ENCODE results near the gene SCAMP2. TPM values are rescaled to one million over a fixed set of nuclear protein-coding genes. Genes with fewer than 3 reads are reported as not detected.
A peak's percentile ranks its signal among the peaks of the same experiment; 100 is the strongest.

SCAMP2 gene
- total RNA-seq, 1 experiment from 2014 or later: 55.8 TPM

DNA sequence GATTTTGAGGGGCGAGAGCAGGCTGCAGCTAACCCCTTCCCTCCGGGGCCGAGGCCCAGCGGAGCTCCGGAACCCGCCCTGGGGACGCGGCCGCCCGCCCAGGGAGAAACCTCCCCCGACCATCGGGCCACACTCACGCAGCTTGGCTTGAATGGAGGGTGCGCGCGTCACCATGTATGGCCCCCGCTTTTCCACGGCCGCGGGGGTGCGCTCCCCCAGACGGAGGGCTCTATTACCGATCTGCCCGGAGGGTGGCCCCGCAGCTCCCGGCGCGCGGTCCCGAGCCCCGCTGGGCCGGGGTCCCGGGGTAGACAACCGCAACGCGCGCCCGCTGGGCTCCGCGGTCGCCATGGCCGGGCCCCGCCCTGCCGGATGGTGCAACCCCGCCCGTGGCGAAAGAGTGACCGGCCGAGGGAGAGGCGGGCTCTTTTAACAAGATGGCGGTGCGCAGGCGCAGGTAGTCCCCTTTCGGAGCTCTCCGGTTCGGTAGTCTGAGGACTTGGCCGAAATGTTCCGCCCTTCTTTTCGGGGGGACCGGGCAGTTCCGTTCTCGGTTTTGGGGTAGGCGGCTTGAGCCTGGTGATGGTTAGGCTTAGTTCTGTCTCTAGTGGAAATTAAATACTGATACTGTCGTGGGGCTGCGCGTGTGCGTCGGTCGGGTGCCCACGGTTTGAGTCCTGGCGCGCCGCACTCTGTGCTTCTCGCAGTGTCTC, 33.4 kb upstream of the SCAMP2 start, which contains the start of gene FAM219B (continued):
- TF ChIP-seq FOSL1 (IDR thresholded peaks at IDR 0.05; ENCODE audit: low read depth) (no peak), ELF1 (IDR thresholded peaks at IDR 0.05; ENCODE audit: borderline replicate concordance, low read depth) (no peak), CEBPB (IDR thresholded peaks at IDR 0.05; ENCODE audit: low read depth) (peak; percentile 52; the same call in 1 of the 2 replicates)

DNA sequence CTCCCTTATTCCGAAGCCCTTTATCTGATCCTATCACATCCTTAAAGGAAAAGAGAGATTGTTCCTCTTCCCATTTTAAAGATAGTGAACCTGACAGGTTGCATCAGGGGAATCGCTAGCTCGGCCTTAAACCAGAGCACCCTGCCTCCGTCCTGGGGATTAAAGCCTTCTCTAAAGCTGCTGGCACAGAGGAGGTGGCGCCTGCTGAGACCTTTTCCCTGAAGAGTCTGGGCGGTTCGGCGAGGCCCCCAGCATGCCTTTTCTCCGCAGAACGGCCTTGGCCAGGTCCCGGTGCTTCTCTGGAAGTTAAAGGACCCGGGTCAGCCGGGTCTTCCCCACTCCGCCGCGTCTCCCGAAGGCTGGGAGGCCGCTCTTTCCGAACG, 32.9 kb upstream of the SCAMP2 start:
- no peaks in the 10 kb centered on the region for H3K27me3 ChIP-seq (ENCODE audit: insufficient read depth, low read length)
- no peaks in the 10 kb centered on the region for H3K9me2 ChIP-seq (ENCODE audit: insufficient read depth)
- no peak for DNase-seq (ENCODE audit: low read depth, low spot score)
- RAD21 ChIA-PET (ENCODE audit: low non-redundant PET in 1 of 2, low total read pairs in 2 of 2, uncharacterized antibody in 2 of 2, unreplicated experiment in 2 of 2): interaction anchor here (0.5 to 0.7 kb wide), 3 partner anchors 15 to 45 kb away, joined by 3 read pairs; no protein-coding TSS in a partner anchor
- H4K20me1 ChIP-seq (ENCODE audit: insufficient read depth): no peaks in the 10 kb centered on the region; the same call in 1 of the 2 replicates
- BruUV-seq (replicated peaks): no TSS peak
- intact Hi-C loops (cut with micrococcal nuclease): loop anchor here (5.0 kb wide), 1 partner anchor 81 kb away; no protein-coding TSS in a partner anchor
- peak overlapping the region; percentile 73 to 96 for H3K4me3 ChIP-seq (replicated peaks in 1 of 2; ENCODE audit: low read depth in 1 of 2, low read length in 2 of 2)
- peak; percentile 41 for ATAC-seq
- peaks cover 10 to 17% of the 10 kb centered on the region in 2 experiments; a peak in 2 of 4 replicates for H3K4me1 ChIP-seq (ENCODE audit: control insufficient read depth in 1 of 2, insufficient read depth in 2 of 2, low read length in 2 of 2)
- no peaks in the 10 kb centered on the region for H3K9me3 ChIP-seq (ENCODE audit: control insufficient read depth in 1 of 2, insufficient read depth in 1 of 2, low read depth in 1 of 2, low read length in 2 of 2)
- POLR2A ChIA-PET: interaction anchor here (0.9 to 1.7 kb wide), 5 partner anchors 8 to 146 kb away, joined by 3 to 8 read pairs (median 3); partner anchors contain the start of gene MPI
- no peak overlapping the region for H2AFZ ChIP-seq (ENCODE audit: low read depth, low read length, poor library complexity, severe bottlenecking)
- peaks cover 19% of the 10 kb centered on the region for H3K79me2 ChIP-seq (ENCODE audit: insufficient read depth, low read length)
- peak overlapping the region; percentile 89 for H3K27ac ChIP-seq (ENCODE audit: low read depth, low read length)
- CTCF ChIA-PET: interaction anchor here (1.0 to 1.1 kb wide), 3 partner anchors 8 to 45 kb away, joined by 3 read pairs; no protein-coding TSS in a partner anchor
- peak overlapping the region; percentile 94 for H3K9ac ChIP-seq (ENCODE audit: low read length)
- TF ChIP-seq SIN3A (IDR thresholded peaks at IDR 0.05; ENCODE audit: low read depth): 0 out of 2 replicates have a peak, but pooled peaks have one; percentile 5
- no peak for TF ChIP-seq ZFX (IDR thresholded peaks at IDR 0.05)
- H3K36me3 ChIP-seq (ENCODE audit: control insufficient read depth in 1 of 2, insufficient read depth in 2 of 2, low read length in 2 of 2): peaks cover 4 to 19% of the 10 kb centered on the region in 2 experiments; a peak in 2 of 4 replicates
- H3K4me2 ChIP-seq (ENCODE audit: low read length): peak overlapping the region; percentile 98

DNA sequence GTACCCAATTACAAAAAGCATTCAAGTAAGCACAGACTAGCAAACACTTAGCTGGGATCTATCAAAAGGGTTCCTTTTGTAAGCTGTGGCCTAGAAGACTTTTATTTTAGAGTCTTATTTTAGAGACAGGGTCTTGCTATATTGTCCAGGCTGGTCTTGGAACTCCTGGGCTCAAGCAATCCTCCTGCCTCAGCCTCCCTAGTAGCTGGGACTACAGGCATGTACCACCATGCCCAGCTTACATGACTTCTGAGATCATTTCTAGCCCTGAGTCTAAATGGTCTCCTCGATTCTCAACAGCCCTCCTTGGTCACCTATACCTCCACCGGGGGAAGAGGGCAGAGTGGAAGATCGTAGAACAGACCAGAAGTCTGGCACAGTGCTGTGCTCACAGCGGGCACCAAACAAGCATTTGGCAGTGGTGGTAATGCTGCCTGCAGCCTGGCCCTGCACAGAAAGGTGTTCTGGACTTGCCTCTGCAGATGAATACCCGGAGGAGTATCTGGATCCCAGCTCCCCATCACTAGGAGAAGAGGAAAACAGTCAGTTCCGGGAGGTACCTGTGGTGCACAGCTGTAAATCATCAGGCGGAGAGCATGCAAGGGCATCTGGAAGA, 31.1 kb upstream of the SCAMP2 start:
- ChIA-PET RAD21 (ENCODE audit: low non-redundant PET in 1 of 2, low total read pairs in 2 of 2, uncharacterized antibody in 2 of 2, unreplicated experiment in 2 of 2) (no interaction called here), POLR2A (no interaction called here), CTCF (no interaction called here)
- no peak overlapping the region for H3K4me2 ChIP-seq (ENCODE audit: low read length)
- DNase-seq (ENCODE audit: low read depth, low spot score): no peak
- H2AFZ ChIP-seq (ENCODE audit: low read depth, low read length, poor library complexity, severe bottlenecking): no peak overlapping the region
- H3K9ac ChIP-seq (ENCODE audit: low read length): no peak overlapping the region
- H4K20me1 ChIP-seq (ENCODE audit: insufficient read depth): no peaks in the 10 kb centered on the region; the same call in 1 of the 2 replicates
- intact Hi-C loops (cut with micrococcal nuclease): no loop called here
- peaks cover 19% of the 10 kb centered on the region for H3K79me2 ChIP-seq (ENCODE audit: insufficient read depth, low read length)
- no peaks in the 10 kb centered on the region for H3K27me3 ChIP-seq (ENCODE audit: insufficient read depth, low read length)
- ATAC-seq: no peak
- peaks cover 10 to 17% of the 10 kb centered on the region in 2 experiments; a peak in 2 of 4 replicates for H3K4me1 ChIP-seq (ENCODE audit: control insufficient read depth in 1 of 2, insufficient read depth in 2 of 2, low read length in 2 of 2)
- no peak overlapping the region for H3K4me3 ChIP-seq (replicated peaks in 1 of 2; ENCODE audit: low read depth in 1 of 2, low read length in 2 of 2)
- TF ChIP-seq EZH2phosphoT487 (IDR thresholded peaks at IDR 0.05; ENCODE audit: borderline replicate concordance) (no peak), SRF (IDR thresholded peaks at IDR 0.05; ENCODE audit: low read depth) (no peak), EGR1 (IDR thresholded peaks at IDR 0.05; ENCODE audit: low read depth) (no peak)
- TF ChIP-seq, protein P1, sequence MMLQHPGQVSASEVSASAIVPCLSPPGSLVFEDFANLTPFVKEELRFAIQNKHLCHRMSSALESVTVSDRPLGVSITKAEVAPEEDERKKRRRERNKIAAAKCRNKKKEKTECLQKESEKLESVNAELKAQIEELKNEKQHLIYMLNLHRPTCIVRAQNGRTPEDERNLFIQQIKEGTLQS (IDR thresholded peaks at IDR 0.05): no peak
- TF ChIP-seq, protein P2, sequence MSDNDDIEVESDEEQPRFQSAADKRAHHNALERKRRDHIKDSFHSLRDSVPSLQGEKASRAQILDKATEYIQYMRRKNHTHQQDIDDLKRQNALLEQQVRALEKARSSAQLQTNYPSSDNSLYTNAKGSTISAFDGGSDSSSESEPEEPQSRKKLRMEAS (IDR thresholded peaks at IDR 0.05): no peak
- BruUV-seq (replicated peaks): no TSS peak
- no peaks in the 10 kb centered on the region for H3K9me3 ChIP-seq (ENCODE audit: control insufficient read depth in 1 of 2, insufficient read depth in 1 of 2, low read depth in 1 of 2, low read length in 2 of 2)
- no peak overlapping the region for H3K27ac ChIP-seq (ENCODE audit: low read depth, low read length)
- H3K9me2 ChIP-seq (ENCODE audit: insufficient read depth): no peaks in the 10 kb centered on the region
- peaks cover 11 to 31% of the 10 kb centered on the region in 2 experiments; a peak in 3 of 4 replicates for H3K36me3 ChIP-seq (ENCODE audit: control insufficient read depth in 1 of 2, insufficient read depth in 2 of 2, low read length in 2 of 2)

All from HCT116 (cell line).